SIG-M5 (cell line): ENCODE data around the gene TMEM156.
"Not testable (repeated sequence)": the region's sequence is repeated elsewhere in the genome, so short reads cannot be mapped to it uniquely, and the experiment has no call there.

Experiments used
- DNase-seq: peaks from one replicate; lab custom pipeline; 2025; lab: John Stamatoyannopoulos, UW

TMEM156 gene

DNA sequence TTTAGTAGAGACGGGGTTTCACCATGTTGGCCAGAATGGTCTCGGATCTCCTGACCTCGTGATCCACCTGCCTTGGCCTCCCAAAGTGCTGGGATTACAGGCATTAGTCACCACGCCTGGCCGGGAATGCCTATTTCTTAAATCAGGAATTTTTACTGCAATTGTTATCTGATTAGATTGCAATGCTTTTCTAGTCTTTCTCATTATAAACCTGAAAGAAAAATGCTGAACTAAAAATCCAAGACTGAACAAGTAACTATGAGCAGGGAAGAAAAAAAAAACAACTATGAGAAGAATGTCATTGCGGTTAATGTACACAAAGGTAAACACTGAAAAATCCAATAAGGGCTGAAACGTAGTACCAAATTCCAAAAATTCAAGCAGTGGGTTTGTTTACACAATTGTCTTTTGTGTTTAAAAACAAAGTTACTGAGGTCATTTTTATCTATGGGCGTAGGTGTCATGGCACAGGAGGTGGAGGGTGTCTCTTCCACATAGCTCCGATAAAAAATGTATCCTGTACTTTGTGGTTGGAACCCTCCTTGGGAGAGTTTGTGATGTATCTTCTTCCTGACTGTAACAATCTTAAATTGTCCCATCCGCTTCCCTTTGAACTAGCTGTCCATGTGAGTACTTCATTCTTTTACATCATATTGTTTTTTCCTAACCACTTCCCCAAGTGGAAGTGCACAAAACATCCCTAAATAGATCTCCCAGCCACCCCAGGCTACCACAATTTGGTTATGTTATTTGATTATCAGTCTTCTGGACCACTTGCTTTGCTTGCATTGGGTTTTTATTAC is 11.1 kb upstream of the TMEM156 start:
- DNase-seq, result no peak

GRCh38 chr4:39042366-39042765 is 10.2 kb upstream of the TMEM156 start:
- DNase-seq, result no peak

GRCh38 chr4:39039108-39039507 is 6.9 kb upstream of the TMEM156 start:
- DNase-seq, result no peak

GRCh38 chr4:39037941-39038340 is 5.7 kb upstream of the TMEM156 start:
- DNase-seq, result no peak

- DNase-seq, result no peak
Measured at GRCh38 chr4:39037491-39037825, 5.2 kb upstream of the TMEM156 start.

- no peak for DNase-seq
Measured at GRCh38 chr4:39036172-39036571, 4.0 kb upstream of the TMEM156 start.

DNA sequence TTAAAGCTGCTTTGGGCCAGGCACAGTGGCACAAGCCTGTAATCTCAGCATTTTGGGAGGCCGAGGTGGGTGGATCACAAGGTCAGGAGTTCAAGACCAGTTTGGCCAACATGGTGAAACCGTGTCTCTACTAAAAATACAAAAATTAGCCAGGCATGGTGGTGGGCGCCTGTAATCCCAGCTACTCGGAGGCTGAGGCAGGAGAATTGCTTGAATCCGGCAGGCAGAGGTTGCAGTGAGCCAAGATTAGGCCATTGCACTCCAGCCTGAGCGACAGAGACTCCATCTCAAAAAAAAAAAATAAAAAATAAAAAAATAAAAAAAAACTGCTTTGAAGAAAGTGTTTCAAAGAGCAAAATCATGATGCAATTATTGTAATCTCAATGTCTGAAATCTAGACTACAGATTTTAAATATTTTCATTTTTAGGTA is 604 bp downstream of the TMEM156 start:
- DNase-seq, result not testable (repeated sequence)

GRCh38 chr4:39030725-39031124 is 1.5 kb downstream of the TMEM156 start:
- no peak for DNase-seq

GRCh38 chr4:39029752-39030694 is 2.2 kb downstream of the TMEM156 start:
- no peak for DNase-seq

GRCh38 chr4:39026096-39026495 is 6.1 kb downstream of the TMEM156 start:
- no peak for DNase-seq

DNA sequence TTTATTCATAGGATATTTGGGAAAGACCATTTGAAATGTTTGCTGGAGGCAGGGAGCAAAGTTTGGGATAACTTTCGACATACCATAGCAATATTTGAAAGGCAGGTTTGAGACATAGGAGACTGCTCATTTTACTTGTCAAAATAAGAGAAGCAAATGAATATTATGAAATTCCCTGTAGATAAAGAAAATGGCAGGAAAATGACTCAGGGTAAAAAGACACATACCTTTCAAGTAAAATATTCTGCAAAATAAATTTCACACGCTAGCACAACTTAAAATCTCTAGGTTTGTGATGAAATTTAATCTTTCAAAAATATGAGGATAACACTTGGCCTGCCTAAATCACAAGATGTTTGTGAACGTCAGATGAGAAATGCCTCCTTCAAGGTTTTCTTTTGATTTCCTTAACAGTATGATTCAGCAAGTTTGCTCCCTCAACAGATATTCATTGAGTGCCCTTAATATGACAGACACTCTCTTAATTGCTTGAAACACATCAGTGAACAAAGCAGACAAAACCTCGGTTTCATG is 6.6 kb downstream of the TMEM156 start:
- DNase-seq, result no peak

DNA sequence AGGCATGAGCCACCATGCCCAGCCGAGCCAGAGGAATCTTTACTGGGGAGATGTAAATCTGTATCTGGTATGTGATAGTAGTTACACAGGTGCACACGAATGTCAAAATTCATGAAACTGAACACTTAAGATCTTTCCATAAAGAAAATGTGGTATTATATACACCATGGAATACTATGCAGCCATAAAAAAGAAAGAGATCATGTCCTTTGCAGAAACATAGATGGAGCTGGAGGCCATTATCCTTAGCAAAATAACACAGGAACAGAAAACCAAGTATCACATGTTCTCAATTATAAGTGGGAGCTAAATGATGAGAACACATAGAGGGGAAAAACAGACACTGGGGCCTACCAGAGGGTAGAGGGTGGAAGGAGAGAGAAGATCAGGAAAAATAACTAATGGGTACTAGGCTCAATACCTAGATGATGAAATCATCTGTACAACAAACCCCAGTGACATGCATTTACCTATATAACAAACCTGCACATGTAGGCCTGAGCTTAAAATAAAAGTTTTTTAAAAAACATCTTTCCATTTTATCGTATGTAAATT is 7.8 kb downstream of the TMEM156 start:
- no peak for DNase-seq

GRCh38 chr4:39023059-39023458 is 9.2 kb downstream of the TMEM156 start:
- no peak for DNase-seq

DNA sequence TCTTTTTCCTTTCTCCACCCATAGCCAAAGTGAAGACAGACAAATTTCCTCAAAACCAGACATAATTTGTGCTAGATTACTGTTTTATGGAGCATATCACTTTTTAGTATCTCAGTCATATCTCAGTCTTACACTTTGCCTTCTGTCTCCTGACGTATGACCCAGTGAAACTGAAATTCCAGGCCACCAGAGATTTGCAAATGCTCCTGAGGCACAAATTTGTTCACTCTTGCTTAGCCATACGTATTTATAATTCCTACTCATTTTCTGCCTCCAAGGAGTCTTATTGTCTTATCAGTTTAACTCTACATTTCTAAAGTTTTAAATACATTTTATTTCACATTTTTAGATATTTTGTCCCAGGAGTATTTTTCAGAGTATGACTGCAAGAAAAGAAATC is 10.0 kb downstream of the TMEM156 start:
- no peak for DNase-seq

- DNase-seq, result no peak
Measured at GRCh38 chr4:39021631-39022030, 10.6 kb downstream of the TMEM156 start.

GRCh38 chr4:39020130-39020529 is 12.1 kb downstream of the TMEM156 start:
- DNase-seq, result no peak

DNA sequence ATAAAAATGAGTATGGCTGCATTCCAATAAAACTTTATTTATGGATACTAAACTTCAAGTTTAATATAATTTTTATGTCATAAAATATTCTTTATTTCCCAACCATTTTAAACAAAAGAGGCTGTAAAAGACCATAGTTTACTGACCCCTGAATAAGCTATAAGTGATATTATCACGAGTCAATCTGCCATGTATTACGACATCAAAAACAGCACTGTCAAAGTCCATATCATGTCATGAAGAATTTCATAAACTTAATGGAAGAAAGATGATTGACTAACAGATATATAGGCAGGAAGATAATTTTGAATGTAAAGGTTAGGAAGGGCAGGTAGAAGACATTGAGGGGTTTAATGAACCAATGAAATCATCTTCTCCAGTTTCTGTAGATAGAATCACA is 18.2 kb downstream of the TMEM156 start:
- no peak for DNase-seq

- DNase-seq, result no peak
Measured at GRCh38 chr4:39004758-39005157, 27.5 kb downstream of the TMEM156 start.

- DNase-seq, result not testable (repeated sequence)
Measured at GRCh38 chr4:39002058-39002457, 30.2 kb downstream of the TMEM156 start.

DNA sequence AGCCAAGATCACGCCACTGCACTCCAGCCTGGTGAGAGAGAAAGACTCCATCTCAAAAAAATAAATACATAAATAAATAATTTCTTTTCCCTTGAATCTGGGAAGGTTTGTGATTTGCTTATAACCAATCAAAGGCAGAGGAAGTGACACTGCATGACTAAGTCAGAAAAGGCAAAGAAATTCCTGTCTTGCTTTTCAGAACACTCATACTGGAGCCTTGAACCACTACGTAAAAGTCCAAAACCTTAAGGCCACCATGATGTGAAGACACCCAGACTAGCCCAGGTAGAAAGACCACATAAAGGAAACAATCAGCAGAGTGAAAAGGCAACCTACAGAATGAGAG is 36.6 kb downstream of the TMEM156 start:
- no peak for DNase-seq

DNA sequence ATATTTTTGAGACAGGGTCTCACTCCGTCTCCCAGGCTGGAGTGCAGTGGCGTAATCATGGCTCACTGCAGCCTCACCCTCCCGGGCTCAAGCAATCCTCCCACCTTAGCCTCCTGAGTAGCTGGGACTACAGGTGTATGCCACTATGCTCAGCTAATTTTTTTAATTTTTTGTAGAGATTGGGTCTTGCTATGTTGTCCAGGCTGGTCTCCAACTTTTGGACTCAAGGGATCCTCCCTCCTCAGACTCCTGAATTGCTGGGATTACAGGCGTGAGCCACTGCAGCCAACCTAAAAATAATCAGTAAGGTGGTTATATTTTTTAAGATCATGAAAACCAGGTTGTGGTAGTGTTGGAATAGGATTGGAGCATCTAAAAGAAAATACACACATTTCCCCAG is 38.1 kb downstream of the TMEM156 start:
- DNase-seq, result no peak

GRCh38 chr4:38993683-38994082 is 38.5 kb downstream of the TMEM156 start:
- no peak for DNase-seq

- no peak for DNase-seq
Measured at GRCh38 chr4:38990241-38990640, 42.0 kb downstream of the TMEM156 start.
